K562 (cell line): ENCODE results near the gene BRAF. TPM values are rescaled to one million over a fixed set of nuclear protein-coding genes. Genes with fewer than 3 reads are reported as not detected.
A peak's percentile ranks its signal among the peaks of the same experiment; 100 is the strongest.

Source experiments
- ARID3B ChIP-seq: fragments of 250-450 bp; sonication (Bioruptor Pico); IDR thresholded peaks from 2 replicates; pipeline ENCODE4 v1.4.0; 2020; ENCODE audit warnings: borderline replicate concordance
- ATF4 ChIP-seq: fragments of 450-650 bp; formaldehyde crosslinking; IDR thresholded peaks from 2 replicates; pipeline ENCODE4 v1.4.0; 2022; ENCODE audit warnings: mild to moderate bottlenecking, moderate library complexity
- BHLHE40 ChIP-seq: IDR thresholded peaks from 2 replicates; pipeline ENCODE4 v1.6.1; 2011; ENCODE audit warnings: low read length, improper control_type of control experiment
- CHD1 ChIP-seq: fragments of 200-600 bp; sonication (generic); IDR thresholded peaks from one replicate; pipeline ENCODE4 v1.6.1; 2012; ENCODE audit warnings: mild to moderate bottlenecking, moderate library complexity, low read length, inconsistent platforms
- E2F8 ChIP-seq: fragments of 450-650 bp; IDR thresholded peaks from 2 replicates; pipeline ENCODE4 v1.7.1; 2018; ENCODE audit warnings: mild to moderate bottlenecking, low read depth; ENCODE audit not compliant: partially characterized antibody
- GTF2B ChIP-seq: IDR thresholded peaks from 2 replicates; pipeline ENCODE4 v1.6.1; 2011; ENCODE audit not compliant: insufficient read length; ENCODE audit errors: extremely low read depth
- HDAC6 ChIP-seq: IDR thresholded peaks from 2 replicates; pipeline ENCODE4 v1.6.1; 2012; ENCODE audit warnings: low read depth, mild to moderate bottlenecking, control low read depth, inconsistent platforms, low read length, moderate library complexity
- MAFF ChIP-seq: IDR thresholded peaks from 2 replicates; pipeline ENCODE4 v1.6.1; 2012; ENCODE audit warnings: low read length, improper control_type of control experiment
- MAFG ChIP-seq: fragments of 450-650 bp; conservative IDR thresholded peaks from 2 replicates; pipeline ENCODE4 v1.6.1; 2016; ENCODE audit warnings: missing genetic modification characterization, missing compliant biosample characterization
- POLR2H ChIP-seq: IDR thresholded peaks from 2 replicates; pipeline ENCODE4 v1.6.1; 2016; ENCODE audit warnings: missing genetic modification characterization, low read depth, mild to moderate bottlenecking, control low read depth, missing compliant biosample characterization, moderate library complexity
- TFAP4 ChIP-seq: sonication (generic); formaldehyde crosslinking; IDR thresholded peaks from 2 replicates; pipeline ENCODE4 v1.8.0; 2022; ENCODE audit warnings: missing genetic modification reagents, mild to moderate bottlenecking, moderate library complexity, borderline replicate concordance
- XRCC3 ChIP-seq: fragments of 450-650 bp; IDR thresholded peaks from 2 replicates; pipeline ENCODE4 v1.6.1; 2017; ENCODE audit warnings: mild to moderate bottlenecking, moderate library complexity
- ZBTB11 ChIP-seq, 3 experiments: fragments of 200-800 bp in 1 of 3; fragments of 250-450 bp in 1 of 3; fragments of 450-650 bp in 1 of 3; sonication (Bioruptor Pico) in 1 of 3; sonication (Bioruptor generic) in 1 of 3; formaldehyde crosslinking in 1 of 3; IDR thresholded peaks; 2 replicates each; pipeline versions ENCODE4 v1.6.1 to v1.8.0; 2016 to 2022; ENCODE audit warnings: mild to moderate bottlenecking in 2 of 3, missing genetic modification characterization in 2 of 3, missing compliant biosample characterization in 1 of 3, moderate library complexity in 1 of 3
- ZBTB26 ChIP-seq: fragments of 450-650 bp; formaldehyde crosslinking; IDR thresholded peaks from 2 replicates; pipeline ENCODE4 v1.4.0; 2022; ENCODE audit warnings: missing genetic modification characterization
- ZNF324 ChIP-seq: fragments of 250-450 bp; sonication (Bioruptor Pico); IDR thresholded peaks from 2 replicates; pipeline ENCODE4 v1.4.0; 2020; ENCODE audit warnings: mild to moderate bottlenecking
- ZNF707 ChIP-seq: fragments of 250-450 bp; sonication (Bioruptor Pico); conservative IDR thresholded peaks from 2 replicates; pipeline ENCODE4 v1.8.0; 2022; ENCODE audit warnings: inconsistent platforms, mild to moderate bottlenecking, moderate library complexity
- polyA plus RNA-seq, 8 experiments: library from polyadenylated mRNA; depleted of rRNA in 4 of 8; stranded (reverse) in 5 of 8; unstranded in 3 of 8; fragments of >200 nt; fragmentation: Nextera tagmentation in 2 of 8; fragmentation: Illumina TruSeq in 1 of 8; extraction: Ambion mirVana in 2 of 8; extraction: Trizol in 1 of 8; gene quantifications; 2 replicates each; pipeline versions ENCODE4 v1.2.1 to v1.2.3, GENCODE V29; 2011 to 2014; ENCODE audit warnings: inconsistent platforms in 1 of 8, missing spikeins in 1 of 8
- total RNA-seq, 7 experiments: library from RNA; depleted of rRNA in 6 of 7; stranded (reverse); fragments of >200 nt in 6 of 7; fragmentation: Illumina TruSeq in 2 of 7; extraction: Trizol in 2 of 7; gene quantifications; 2 replicates each; pipeline versions ENCODE4 v1.2.1 to v1.2.3, GENCODE V29; 2011 to 2021; ENCODE audit warnings: low replicate concordance in 1 of 7

Gene BRAF
- total and polyA plus RNA-seq, 9 of the 15 experiments (the other 6 are each of a cell fraction or from before 2014, with no cell fraction given): 3.6 to 38.3 (median 21.9) TPM

GRCh38 chr7:140831724-140832123, 93.0 kb downstream of the BRAF start (continued):
- TF ChIP-seq ZBTB11 (CRISPR knock-in tag; IDR thresholded peaks at IDR 0.05) (no peak), ZNF707 (CRISPR knock-in tag) (no peak), XRCC3 (no peak), CHD1 (no peak), ZBTB26 (CRISPR knock-in tag) (no peak), E2F8 (no peak), TFAP4 (CRISPR knock-in tag) (no peak), HDAC6 (no peak), MAFF (peak; percentile 69), ARID3B (CRISPR knock-in tag) (no peak), MAFG (tag) (peak; percentile 58), GTF2B (no peak), POLR2H (no peak), ZNF324 (CRISPR knock-in tag) (no peak), BHLHE40 (no peak), ATF4 (CRISPR knock-in tag) (no peak)
